ENCODE measurements around the gene PPM1J. TPM values are rescaled to one million over a fixed set of nuclear protein-coding genes. Genes with fewer than 3 reads are reported as not detected.

The PPM1J gene
- 10 to 100 TPM in 3 of 4 donors, 1 to 10 TPM in 1; 6.6 to 22.1 (median 13.4) TPM for total RNA-seq

GRCh38 chr1:112715264-112716053, at the start of gene PPM1J:
Gene PPM1J, minus strand, starts transcription at chr1:112715332. Its CDS starts 31 bp downstream, at chr1:112715301.
- peak within 1 kb of the TSS; percentile 72 for H3K27ac ChIP-seq
- DNase-seq (ENCODE audit: low spot score in 2 of 2), result peak; percentile 98 to 99
- H3K4me3 ChIP-seq, result peak within 1 kb of the TSS; percentile 67
- WGBS, result 0% methylated on average over 17 of the region's 51 CpGs
- no peaks in the 10 kb centered on the region for H3K36me3 ChIP-seq
- H3K27me3 ChIP-seq, result no peaks in the 10 kb centered on the region
- peaks cover 39% of the 10 kb centered on the region for H3K4me1 ChIP-seq
- no peaks in the 10 kb centered on the region for H3K9me3 ChIP-seq
- TF ChIP-seq CTCF (IDR thresholded peaks at IDR 0.05) (no peak), EP300 (IDR thresholded peaks at IDR 0.05) (no peak), POLR2A (IDR thresholded peaks at IDR 0.05) (no peak), POLR2AphosphoS5 (IDR thresholded peaks at IDR 0.05) (no peak)

- Histone ChIP-seq H3K36me3 (no peaks in the 10 kb centered on the region), H3K27ac (peak overlapping the region; percentile 53), H3K9me3 (no peaks in the 10 kb centered on the region), H3K27me3 (no peaks in the 10 kb centered on the region), H3K4me3 (no peak overlapping the region), H3K4me1 (peaks cover 18% of the 10 kb centered on the region)
- 32% methylated on average over 12 of the region's 12 CpGs for WGBS
- TF ChIP-seq CTCF (IDR thresholded peaks at IDR 0.05), result no peak
- TF ChIP-seq POLR2AphosphoS5 (IDR thresholded peaks at IDR 0.05), result no peak
- DNase-seq (ENCODE audit: low spot score in 2 of 2), result peak in 1 of 2 donors; percentile 40
Measured at GRCh38 chr1:112762541-112763500, 47.7 kb upstream of the PPM1J start.

- Histone ChIP-seq H3K36me3 (no peaks in the 10 kb centered on the region), H3K27ac (peak overlapping the region; percentile 53), H3K27me3 (no peaks in the 10 kb centered on the region), H3K9me3 (no peaks in the 10 kb centered on the region), H3K4me1 (peaks cover 18% of the 10 kb centered on the region), H3K4me3 (no peak overlapping the region)
- DNase-seq (ENCODE audit: low spot score in 2 of 2), result peak in 1 of 2 donors; percentile 40
- no peak for TF ChIP-seq EP300 (IDR thresholded peaks at IDR 0.05)
- TF ChIP-seq CTCF (IDR thresholded peaks at IDR 0.05), result no peak
- no peak for TF ChIP-seq POLR2AphosphoS5 (IDR thresholded peaks at IDR 0.05)
- no peak for TF ChIP-seq POLR2A (IDR thresholded peaks at IDR 0.05)
- 41% methylated on average over 9 of the region's 9 CpGs for WGBS
Measured at GRCh38 chr1:112761714-112762480, 46.8 kb upstream of the PPM1J start.

- no peaks in the 10 kb centered on the region for H3K27me3 ChIP-seq
- DNase-seq (ENCODE audit: low spot score in 2 of 2), result no peak
- no peak for TF ChIP-seq EP300 (IDR thresholded peaks at IDR 0.05)
- TF ChIP-seq CTCF (IDR thresholded peaks at IDR 0.05), result no peak
- no peak for TF ChIP-seq POLR2A (IDR thresholded peaks at IDR 0.05)
- TF ChIP-seq POLR2AphosphoS5 (IDR thresholded peaks at IDR 0.05), result no peak
- WGBS, result 90% methylated on average over 6 of the region's 6 CpGs
- H3K4me3 ChIP-seq, result no peak overlapping the region
- H3K9me3 ChIP-seq, result no peaks in the 10 kb centered on the region
- peaks cover 18% of the 10 kb centered on the region for H3K4me1 ChIP-seq
- no peaks in the 10 kb centered on the region for H3K36me3 ChIP-seq
- H3K27ac ChIP-seq, result no peak overlapping the region
Measured at GRCh38 chr1:112759228-112759627, 44.1 kb upstream of the PPM1J start.

Measured in suprapubic skin (tissue), 4 donors.